Panc1 (cell line): ENCODE measurements around the gene SDK1. TPM values are rescaled to one million over a fixed set of nuclear protein-coding genes. Genes with fewer than 3 reads are reported as not detected.

Experiments
- ATAC-seq: fragments of 200-7000 bp; cut with Tn5 transposase; 2 replicates; pipeline ENCODE4 v1.9.1; 2020; ENCODE audit warnings: mild to moderate bottlenecking, moderate library complexity
- BruUV-seq: library from RNA; stranded (reverse); fragments of 400-500 nt; replicated peaks from 2 replicates; lab custom pipeline; 2021; lab: Mats Ljungman, UMichigan
- CTCF ChIA-PET: fragments of 300-600 bp; sonication (Branson Sonifier 250); formaldehyde crosslinking; loops from one replicate; lab custom pipeline; 2022; ENCODE audit warnings: antibody characterized with exemption; lab: Charles Lee
- POLR2A ChIA-PET: fragments of 300-600 bp; sonication (Branson Sonifier 250); formaldehyde crosslinking; loops from one replicate; lab custom pipeline; 2022; ENCODE audit warnings: antibody characterized with exemption; lab: Charles Lee
- DNase-seq: peaks from one replicate; pipeline ENCODE4 v3.0.0-alpha.2; 2010; ENCODE audit warnings: low read depth, low spot score
- H3K27ac ChIP-seq: 2 replicates; pipeline ENCODE4 v1.5.1; 2011; ENCODE audit warnings: mild to moderate bottlenecking, low read length, inconsistent platforms
- H3K27me3 ChIP-seq: fragments of 200-500 bp; sonication (Bioruptor generic); 2 replicates; pipeline ENCODE4 v1.6.0; 2014; ENCODE audit warnings: low read length, inconsistent platforms; ENCODE audit not compliant: control insufficient read depth, insufficient read depth
- H3K36me3 ChIP-seq: fragments of 200-500 bp; sonication (Bioruptor generic); 2 replicates; pipeline ENCODE4 v1.5.1; 2014; ENCODE audit warnings: inconsistent platforms, mild to moderate bottlenecking, low read length, moderate library complexity; ENCODE audit not compliant: control insufficient read depth, insufficient read depth
- H3K4me1 ChIP-seq: 2 replicates; pipeline ENCODE4 v1.5.1; 2011; ENCODE audit warnings: inconsistent platforms, mild to moderate bottlenecking, low read length, moderate library complexity; ENCODE audit not compliant: control insufficient read depth, insufficient read depth
- H3K4me3 ChIP-seq, 2 experiments: 2 replicates each; pipeline ENCODE4 v1.5.1; 2011 to 2012; ENCODE audit warnings: low read depth in 2 of 2, low read length in 2 of 2, mild to moderate bottlenecking in 2 of 2, inconsistent platforms in 1 of 2, moderate library complexity in 1 of 2
- H3K9me3 ChIP-seq: fragments of 200-500 bp; sonication (Bioruptor generic); 2 replicates; pipeline ENCODE4 v1.5.1; 2014; ENCODE audit warnings: low read depth, mild to moderate bottlenecking, inconsistent platforms, low read length, moderate library complexity; ENCODE audit not compliant: control insufficient read depth, insufficient read depth
- POLR2AphosphoS5 ChIP-seq: IDR thresholded peaks from 2 replicates; pipeline ENCODE4 v1.6.1; 2012; ENCODE audit warnings: mild to moderate bottlenecking, low read depth, low read length, moderate library complexity
- REST ChIP-seq, 2 experiments: IDR thresholded peaks; 2 replicates each; pipeline ENCODE4 v1.6.1; 2011 to 2012; ENCODE audit warnings: low read depth in 2 of 2, control low read depth in 1 of 2, low read length in 1 of 2, mild to moderate bottlenecking in 1 of 2, moderate library complexity in 1 of 2; ENCODE audit not compliant: insufficient read depth in 1 of 2
- SIN3A ChIP-seq: IDR thresholded peaks from 2 replicates; pipeline ENCODE4 v1.6.1; 2012; ENCODE audit warnings: low read depth, mild to moderate bottlenecking, low read length, moderate library complexity, borderline replicate concordance; ENCODE audit not compliant: insufficient read depth
- TCF7L2 ChIP-seq: IDR thresholded peaks from 2 replicates; pipeline ENCODE4 v1.6.1; 2011; ENCODE audit warnings: mild to moderate bottlenecking, low read depth, low read length, inconsistent platforms
- in situ Hi-C: cut with HindIII; loops from 2 replicates; pipeline ENCODE4 v1.10.0; 2016; ENCODE audit warnings: low sequenced_read_pairs, low pct_unique_long_range_greater_than_20kb
- intact Hi-C: fragments of 100-400 bp; cut with micrococcal nuclease; formaldehyde crosslinking; loops from one replicate; pipeline ENCODE4 v1.10.0; 2022; ENCODE audit not compliant: unreplicated experiment
- total RNA-seq: library from RNA; stranded (reverse); gene quantifications from one replicate; pipeline ENCODE4 v1.2.1, GENCODE V29; 2021; ENCODE audit not compliant: unreplicated experiment
- TF ChIP-seq, protein P1 (sequence below): fragments of 450-650 bp; IDR thresholded peaks from 2 replicates; pipeline ENCODE4 v1.5.1; 2017; ENCODE audit warnings: mild to moderate bottlenecking

SDK1 gene
- total RNA-seq, 1 experiment from 2014 or later: 47.4 TPM

- no peak overlapping the region for H3K4me3 ChIP-seq
- H3K4me1 ChIP-seq: no peaks in the 10 kb centered on the region
- no peak for ATAC-seq
- DNase-seq: no peak
- no peak overlapping the region for H3K27ac ChIP-seq
- CTCF ChIA-PET: no interaction called here
- TF ChIP-seq TCF7L2: no peak
- intact Hi-C loops: no loop called here
- H3K27me3 ChIP-seq: no peaks in the 10 kb centered on the region
- H3K9me3 ChIP-seq: no peaks in the 10 kb centered on the region
- POLR2A ChIA-PET: no interaction called here
- BruUV-seq: no TSS peak
- H3K36me3 ChIP-seq: no peaks in the 10 kb centered on the region
- in situ Hi-C loops: no loop called here
Measured at GRCh38 chr7:4058158-4058557, 757.1 kb downstream of the SDK1 start.

- no peaks in the 10 kb centered on the region for H3K27me3 ChIP-seq
- H3K4me3 ChIP-seq: no peak overlapping the region
- TF ChIP-seq POLR2AphosphoS5: no peak
- TF ChIP-seq, protein P1, sequence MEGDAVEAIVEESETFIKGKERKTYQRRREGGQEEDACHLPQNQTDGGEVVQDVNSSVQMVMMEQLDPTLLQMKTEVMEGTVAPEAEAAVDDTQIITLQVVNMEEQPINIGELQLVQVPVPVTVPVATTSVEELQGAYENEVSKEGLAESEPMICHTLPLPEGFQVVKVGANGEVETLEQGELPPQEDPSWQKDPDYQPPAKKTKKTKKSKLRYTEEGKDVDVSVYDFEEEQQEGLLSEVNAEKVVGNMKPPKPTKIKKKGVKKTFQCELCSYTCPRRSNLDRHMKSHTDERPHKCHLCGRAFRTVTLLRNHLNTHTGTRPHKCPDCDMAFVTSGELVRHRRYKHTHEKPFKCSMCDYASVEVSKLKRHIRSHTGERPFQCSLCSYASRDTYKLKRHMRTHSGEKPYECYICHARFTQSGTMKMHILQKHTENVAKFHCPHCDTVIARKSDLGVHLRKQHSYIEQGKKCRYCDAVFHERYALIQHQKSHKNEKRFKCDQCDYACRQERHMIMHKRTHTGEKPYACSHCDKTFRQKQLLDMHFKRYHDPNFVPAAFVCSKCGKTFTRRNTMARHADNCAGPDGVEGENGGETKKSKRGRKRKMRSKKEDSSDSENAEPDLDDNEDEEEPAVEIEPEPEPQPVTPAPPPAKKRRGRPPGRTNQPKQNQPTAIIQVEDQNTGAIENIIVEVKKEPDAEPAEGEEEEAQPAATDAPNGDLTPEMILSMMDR: no peak
- no peak for TF ChIP-seq TCF7L2
- no peak for TF ChIP-seq REST (IDR thresholded peaks at IDR 0.05; ENCODE audit: insufficient read depth in 1 of 2, low read depth in 2 of 2, low read length in 1 of 2)
- no peak for TF ChIP-seq SIN3A
- DNase-seq: no peak
- H3K36me3 ChIP-seq: no peaks in the 10 kb centered on the region
- ChIA-PET CTCF (no interaction called here), POLR2A (no interaction called here)
- intact Hi-C loops: no loop called here
- no peaks in the 10 kb centered on the region for H3K4me1 ChIP-seq
- no peak for ATAC-seq
- H3K27ac ChIP-seq: no peak overlapping the region
- in situ Hi-C loops: no loop called here
- no peaks in the 10 kb centered on the region for H3K9me3 ChIP-seq
- no TSS peak for BruUV-seq
Measured at GRCh38 chr7:4065190-4065589, 764.1 kb downstream of the SDK1 start.

GRCh38 chr7:4066206-4066605 is 765.2 kb downstream of the SDK1 start:
- in situ Hi-C loops: no loop called here
- POLR2A ChIA-PET: no interaction called here
- H3K27me3 ChIP-seq: no peaks in the 10 kb centered on the region
- no peaks in the 10 kb centered on the region for H3K9me3 ChIP-seq
- no peak overlapping the region for H3K4me3 ChIP-seq
- no peak overlapping the region for H3K27ac ChIP-seq
- no peaks in the 10 kb centered on the region for H3K4me1 ChIP-seq
- intact Hi-C loops: no loop called here
- BruUV-seq: no TSS peak
- ATAC-seq (peak; percentile 38; the same call in 1 of the 2 replicates), DNase-seq (no peak)
- TF ChIP-seq SIN3A (no peak), REST (IDR thresholded peaks at IDR 0.05; ENCODE audit: insufficient read depth in 1 of 2, low read depth in 2 of 2, low read length in 1 of 2) (no peak), TCF7L2 (no peak), POLR2AphosphoS5 (no peak)
- TF ChIP-seq, protein P1: no peak
- no peaks in the 10 kb centered on the region for H3K36me3 ChIP-seq
- CTCF ChIA-PET: no interaction called here
